Peyer's patch (tissue), 4 donors: Measurements from ENCODE around the gene PLXNA2.

Source experiments
- CTCF ChIP-seq, 6 experiments: fragments of 450-650 bp in 4 of 6; fragments of 200-600 bp in 2 of 6; sonication (generic) in 1 of 6; IDR thresholded peaks; one replicate each; pipeline ENCODE4 v1.5.1; 2017 to 2019; ENCODE audit warnings: antibody characterized with exemption in 6 of 6, mild to moderate bottlenecking in 3 of 6, moderate library complexity in 1 of 6
- POLR2A ChIP-seq, 2 donors: fragments of 450-650 bp; IDR thresholded peaks; one replicate each; pipeline ENCODE4 v1.5.1; 2017; ENCODE audit warnings: antibody characterized with exemption in 2 of 2, mild to moderate bottlenecking in 2 of 2, moderate library complexity in 2 of 2

- TF ChIP-seq CTCF (IDR thresholded peaks at IDR 0.05) = no peak
- no peak for TF ChIP-seq POLR2A (IDR thresholded peaks at IDR 0.05)
Measured at GRCh38 chr1:208217781-208218180, 26.4 kb downstream of the PLXNA2 start.
